ENCODE data around the gene FOXO6.

Gene FOXO6

GRCh38 chr1:41322835-41323234 is 38.4 kb upstream of the FOXO6 start:
- ATAC-seq = peak; percentile 95
- TF ChIP-seq CSRNP3 (CRISPR knock-in tag; IDR thresholded peaks at IDR 0.05) = no peak
- no peak for TF ChIP-seq ZNF565 (CRISPR knock-in tag; conservative IDR thresholded peaks at IDR 0.05; ENCODE audit: low read depth)

GRCh38 chr1:41323243-41323642 is 38.0 kb upstream of the FOXO6 start:
- no peak for ATAC-seq
- TF ChIP-seq ZFP30 (CRISPR knock-in tag; IDR thresholded peaks at IDR 0.05) (no peak), ISL1 (CRISPR knock-in tag; IDR thresholded peaks at IDR 0.05) (no peak), ZFP3 (CRISPR knock-in tag; IDR thresholded peaks at IDR 0.05) (no peak), ZNF8 (CRISPR knock-in tag; IDR thresholded peaks at IDR 0.05) (no peak), CREB5 (CRISPR knock-in tag; IDR thresholded peaks at IDR 0.05; ENCODE audit: low read depth) (no peak), BACH2 (CRISPR knock-in tag; IDR thresholded peaks at IDR 0.05; ENCODE audit: borderline replicate concordance) (no peak), ZNF70 (CRISPR knock-in tag; IDR thresholded peaks at IDR 0.05) (no peak), ESRRG (CRISPR knock-in tag; IDR thresholded peaks at IDR 0.05) (no peak), ZC3H10 (CRISPR knock-in tag; IDR thresholded peaks at IDR 0.05) (no peak), TSHZ2 (CRISPR knock-in tag; IDR thresholded peaks at IDR 0.05) (no peak), POU6F1 (CRISPR knock-in tag; IDR thresholded peaks at IDR 0.05; ENCODE audit: borderline replicate concordance, low read depth) (no peak)

GRCh38 chr1:41325801-41326200 is 35.4 kb upstream of the FOXO6 start:
- TF ChIP-seq TOX (CRISPR knock-in tag; IDR thresholded peaks at IDR 0.05; ENCODE audit: borderline replicate concordance) (no peak), RARB (CRISPR knock-in tag; IDR thresholded peaks at IDR 0.05) (no peak)
- ATAC-seq = no peak

GRCh38 chr1:41327383-41327999 is 33.7 kb upstream of the FOXO6 start:
- no peak for ATAC-seq
- TF ChIP-seq PATZ1 (CRISPR knock-in tag; IDR thresholded peaks at IDR 0.05; ENCODE audit: borderline replicate concordance) (no peak), ZC3H10 (CRISPR knock-in tag; IDR thresholded peaks at IDR 0.05) (no peak), OSR1 (CRISPR knock-in tag; IDR thresholded peaks at IDR 0.05) (no peak), ZFP3 (CRISPR knock-in tag; IDR thresholded peaks at IDR 0.05) (no peak), ZNF565 (CRISPR knock-in tag; conservative IDR thresholded peaks at IDR 0.05; ENCODE audit: low read depth) (no peak), CSRNP3 (CRISPR knock-in tag; IDR thresholded peaks at IDR 0.05) (no peak)
